GM12878 (cell line): ENCODE measurements around the gene MFN1.

ENCODE experiments used
- CEBPB ChIP-seq, 2 experiments: fragments of 150-350 bp in 1 of 2; IDR thresholded peaks; 2 replicates each; pipeline ENCODE4 v1.6.1; 2012 to 2014; ENCODE audit warnings: low read depth in 2 of 2, low read length in 2 of 2, borderline replicate concordance in 1 of 2, inconsistent platforms in 1 of 2
- CHD2 ChIP-seq: IDR thresholded peaks from 2 replicates; pipeline ENCODE4 v1.6.1; 2011; ENCODE audit warnings: low read depth, low read length, improper control_type of control experiment, borderline replicate concordance
- EZH2 ChIP-seq: IDR thresholded peaks from 2 replicates; pipeline ENCODE4 v1.6.1; 2012; ENCODE audit warnings: low read depth, mild to moderate bottlenecking, control low read depth, inconsistent platforms, low read length, borderline replicate concordance; ENCODE audit not compliant: control insufficient read depth
- GATAD2B ChIP-seq: fragments of 450-650 bp; conservative IDR thresholded peaks from 2 replicates; pipeline ENCODE4 v1.6.1; 2017; ENCODE audit warnings: low read depth, mild to moderate bottlenecking, moderate library complexity
- NBN ChIP-seq: fragments of 450-650 bp; IDR thresholded peaks from 2 replicates; pipeline ENCODE4 v1.6.1; 2016
- POLR2A ChIP-seq: IDR thresholded peaks from 2 replicates; pipeline ENCODE4 v1.6.1; 2011; ENCODE audit warnings: low read depth, mild to moderate bottlenecking, low read length
- SRF ChIP-seq, 2 experiments: IDR thresholded peaks; 2 replicates each; pipeline ENCODE4 v1.6.1; 2011; ENCODE audit warnings: low read depth in 2 of 2, low read length in 2 of 2, mild to moderate bottlenecking in 1 of 2, moderate library complexity in 1 of 2
- SUZ12 ChIP-seq: fragments of 200-600 bp; sonication (generic); IDR thresholded peaks from one replicate; pipeline ENCODE4 v1.6.1; 2018; ENCODE audit warnings: antibody characterized with exemption, mild to moderate bottlenecking; ENCODE audit not compliant: unreplicated experiment
- ZNF274 ChIP-seq: IDR thresholded peaks from one replicate; pipeline ENCODE4 v1.8.0; 2011; ENCODE audit not compliant: insufficient read length, insufficient read depth
- TF ChIP-seq, protein P1 (sequence below), 3 experiments: IDR thresholded peaks in 2 of 3; conservative IDR thresholded peaks in 1 of 3; 2 replicates each; pipeline ENCODE4 v1.5.1; 2011; ENCODE audit warnings: low read depth in 3 of 3, low read length in 3 of 3, mild to moderate bottlenecking in 3 of 3, control low read depth in 2 of 3, moderate library complexity in 2 of 3, inconsistent platforms in 1 of 3, mixed read lengths in 1 of 3; ENCODE audit not compliant: control insufficient read depth in 2 of 3, insufficient read depth in 1 of 3; ENCODE audit errors: extremely low read depth in 1 of 3

DNA sequence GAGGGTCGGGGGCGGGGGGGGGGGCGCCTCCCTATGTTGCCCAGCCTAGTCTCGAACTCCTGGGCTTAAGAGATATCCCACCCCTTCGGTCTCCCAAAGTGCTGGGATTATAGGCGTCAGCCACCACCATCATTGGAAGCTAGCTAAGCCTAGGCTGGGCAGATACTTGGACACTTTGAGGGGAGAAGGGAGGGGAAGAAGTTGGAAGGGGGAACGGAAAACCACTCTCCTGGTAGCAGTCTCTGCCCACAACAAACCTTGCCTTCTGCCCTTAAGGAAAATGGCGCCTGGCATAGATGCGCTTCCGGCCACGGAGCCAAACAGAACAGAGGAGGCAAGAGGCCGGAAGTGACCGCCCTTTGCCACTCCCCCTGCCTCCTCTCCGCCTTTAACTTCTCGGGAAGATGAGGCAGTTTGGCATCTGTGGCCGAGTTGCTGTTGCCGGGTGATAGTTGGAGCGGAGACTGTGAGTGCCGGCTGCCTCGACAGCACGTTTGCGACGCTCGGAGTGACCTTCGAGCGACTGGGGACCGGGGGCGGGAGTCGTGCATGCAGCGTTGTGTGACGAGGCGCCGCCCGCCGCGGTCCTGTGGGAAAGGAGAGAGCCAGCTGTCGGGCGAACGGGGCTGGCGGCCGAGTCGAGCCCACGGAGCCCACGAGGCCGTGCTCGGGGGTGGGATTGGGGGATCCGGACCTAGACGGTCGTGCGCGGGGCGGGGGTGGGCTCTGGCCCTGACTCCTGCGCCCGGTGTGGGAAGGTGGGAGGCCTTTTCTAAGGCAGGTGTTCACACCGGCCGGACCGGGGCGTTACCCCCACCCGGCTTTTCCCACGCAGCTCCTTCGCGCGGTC is at the start of gene MFN1:
- peak; percentile 98 for TF ChIP-seq POLR2A
- no peak for TF ChIP-seq SRF (IDR thresholded peaks at IDR 0.05; ENCODE audit: low read depth in 2 of 2, low read length in 2 of 2)
- TF ChIP-seq EZH2 = no peak
- peak; percentile 55 for TF ChIP-seq NBN
- no peak; the same call in 1 of the 2 replicates for TF ChIP-seq GATAD2B
- no peak for TF ChIP-seq ZNF274
- TF ChIP-seq, protein P1, sequence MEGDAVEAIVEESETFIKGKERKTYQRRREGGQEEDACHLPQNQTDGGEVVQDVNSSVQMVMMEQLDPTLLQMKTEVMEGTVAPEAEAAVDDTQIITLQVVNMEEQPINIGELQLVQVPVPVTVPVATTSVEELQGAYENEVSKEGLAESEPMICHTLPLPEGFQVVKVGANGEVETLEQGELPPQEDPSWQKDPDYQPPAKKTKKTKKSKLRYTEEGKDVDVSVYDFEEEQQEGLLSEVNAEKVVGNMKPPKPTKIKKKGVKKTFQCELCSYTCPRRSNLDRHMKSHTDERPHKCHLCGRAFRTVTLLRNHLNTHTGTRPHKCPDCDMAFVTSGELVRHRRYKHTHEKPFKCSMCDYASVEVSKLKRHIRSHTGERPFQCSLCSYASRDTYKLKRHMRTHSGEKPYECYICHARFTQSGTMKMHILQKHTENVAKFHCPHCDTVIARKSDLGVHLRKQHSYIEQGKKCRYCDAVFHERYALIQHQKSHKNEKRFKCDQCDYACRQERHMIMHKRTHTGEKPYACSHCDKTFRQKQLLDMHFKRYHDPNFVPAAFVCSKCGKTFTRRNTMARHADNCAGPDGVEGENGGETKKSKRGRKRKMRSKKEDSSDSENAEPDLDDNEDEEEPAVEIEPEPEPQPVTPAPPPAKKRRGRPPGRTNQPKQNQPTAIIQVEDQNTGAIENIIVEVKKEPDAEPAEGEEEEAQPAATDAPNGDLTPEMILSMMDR (IDR thresholded peaks at IDR 0.05 in 2 of 3, conservative IDR thresholded peaks at IDR 0.05 in 1 of 3; ENCODE audit: control insufficient read depth in 2 of 3, extremely low read depth in 1 of 3, insufficient read depth in 1 of 3, low read depth in 3 of 3, low read length in 3 of 3) = no peak
- TF ChIP-seq SUZ12 = no peak
- no peak for TF ChIP-seq CEBPB (IDR thresholded peaks at IDR 0.05; ENCODE audit: borderline replicate concordance in 1 of 2, low read depth in 2 of 2, low read length in 2 of 2)
- no peak; the same call in 1 of the 2 replicates for TF ChIP-seq CHD2
